NCI-H2107 (cell line): ENCODE data around the gene CBR1.
A peak's percentile ranks its signal among the peaks of the same experiment; 100 is the strongest.

ENCODE experiments used
- DNase-seq: peaks from one replicate; lab custom pipeline; 2025; lab: John Stamatoyannopoulos, UW

The CBR1 gene

DNA sequence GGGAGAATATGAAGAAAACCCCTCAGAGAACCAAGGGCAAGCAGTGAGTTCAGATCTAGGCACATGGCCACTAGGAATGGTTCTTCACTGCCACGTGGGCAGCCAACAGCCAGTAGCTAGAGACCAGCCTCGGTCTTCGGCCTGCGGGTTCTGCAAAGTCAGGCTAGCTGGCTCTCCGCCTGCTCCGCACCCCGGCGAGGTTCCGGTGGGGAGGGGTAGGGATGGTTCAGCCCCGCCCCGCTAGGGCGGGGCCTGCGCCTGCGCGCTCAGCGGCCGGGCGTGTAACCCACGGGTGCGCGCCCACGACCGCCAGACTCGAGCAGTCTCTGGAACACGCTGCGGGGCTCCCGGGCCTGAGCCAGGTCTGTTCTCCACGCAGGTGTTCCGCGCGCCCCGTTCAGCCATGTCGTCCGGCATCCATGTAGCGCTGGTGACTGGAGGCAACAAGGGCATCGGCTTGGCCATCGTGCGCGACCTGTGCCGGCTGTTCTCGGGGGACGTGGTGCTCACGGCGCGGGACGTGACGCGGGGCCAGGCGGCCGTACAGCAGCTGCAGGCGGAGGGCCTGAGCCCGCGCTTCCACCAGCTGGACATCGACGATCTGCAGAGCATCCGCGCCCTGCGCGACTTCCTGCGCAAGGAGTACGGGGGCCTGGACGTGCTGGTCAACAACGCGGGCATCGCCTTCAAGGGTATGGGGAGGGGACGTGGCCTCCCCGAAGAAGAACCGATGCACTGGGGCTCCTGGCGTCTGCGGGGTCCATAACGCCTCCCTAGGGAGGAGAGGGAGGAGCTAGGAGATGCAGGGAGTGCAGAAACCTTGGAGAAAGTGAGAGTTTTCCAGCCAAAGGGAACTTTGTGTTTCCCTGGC lies at the start of gene CBR1:
Gene CBR1 (plus strand): TSS at position 312 of the 871 bp plus-strand sequence. CDS start 92 bp downstream, at position 404.
- DNase-seq = peak; percentile 73

DNA sequence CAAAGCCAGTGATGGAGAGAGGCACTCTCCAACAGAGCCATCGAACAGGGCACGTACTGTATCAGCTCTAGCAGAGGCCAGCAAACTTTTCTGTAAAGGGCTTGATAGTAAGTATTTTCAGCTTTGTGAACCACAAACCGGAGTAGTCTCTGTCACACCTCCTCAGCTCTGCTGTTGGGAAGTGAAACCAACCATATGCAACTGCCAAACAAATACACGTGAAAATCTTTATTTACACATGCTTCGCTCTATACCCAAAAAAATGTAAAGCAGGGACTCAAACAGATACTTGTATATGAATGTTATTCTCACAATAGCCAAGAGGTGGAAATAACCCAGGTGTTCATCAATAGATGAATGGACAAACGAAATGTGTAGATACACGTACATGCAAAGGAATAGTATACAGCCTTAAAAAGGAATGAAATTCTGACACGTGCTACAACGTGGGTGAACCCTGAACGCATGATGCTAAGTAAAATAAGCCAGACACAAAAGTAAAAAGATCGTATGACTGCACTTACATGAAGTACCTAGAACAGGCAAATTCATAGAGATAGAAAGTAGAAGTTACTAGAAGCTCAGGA lies 48.5 kb upstream of the CBR1 start:
- no peak for DNase-seq

DNA sequence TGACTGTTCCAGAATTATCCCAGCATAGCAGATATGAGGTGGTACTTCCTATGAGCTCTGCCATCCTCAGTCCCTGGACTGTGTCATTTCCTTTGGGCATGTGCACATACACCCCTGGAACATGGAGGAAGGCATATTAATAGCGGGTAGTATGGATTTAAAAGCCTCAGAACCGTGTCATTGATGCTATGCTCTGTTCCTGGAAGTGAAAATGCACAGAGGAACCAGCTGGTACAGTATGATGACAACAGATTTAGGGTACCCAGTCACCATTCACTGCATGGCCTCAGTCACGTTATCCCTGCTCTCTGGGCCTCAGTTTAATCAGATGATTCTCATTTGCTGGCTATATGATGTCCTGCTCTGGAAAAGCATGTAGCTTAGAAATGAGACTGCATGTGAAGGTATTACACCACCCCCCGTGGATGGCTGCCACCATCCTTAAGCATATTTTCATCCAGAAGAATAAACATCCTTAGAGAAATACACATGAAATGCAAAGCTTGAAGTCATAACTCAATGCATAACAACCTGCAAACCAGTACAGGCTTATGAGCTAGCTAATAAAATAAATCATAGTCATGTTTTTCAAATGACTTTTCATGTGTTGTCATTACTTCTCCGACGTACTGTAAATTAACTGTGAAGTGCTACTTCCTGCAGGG lies 47.3 kb upstream of the CBR1 start:
- DNase-seq = no peak

DNA sequence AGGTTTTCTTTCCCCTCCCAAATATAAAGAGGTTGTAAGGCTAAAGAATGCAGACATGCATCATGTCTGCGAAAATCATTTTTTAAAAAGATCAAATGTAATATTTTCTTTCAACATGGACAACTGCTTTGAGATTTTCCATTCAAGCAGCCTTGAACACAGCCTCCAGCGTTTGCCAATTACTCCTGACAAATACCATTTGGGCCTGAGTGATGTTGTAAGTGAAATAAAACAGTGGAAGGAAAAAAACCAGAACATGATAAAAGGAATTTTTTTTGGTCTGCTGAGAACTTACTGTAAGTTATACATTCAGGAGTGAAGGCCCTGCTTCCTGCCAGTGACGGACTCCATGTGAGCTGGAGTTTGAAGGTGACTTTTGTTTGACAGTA lies 46.7 kb upstream of the CBR1 start:
- DNase-seq = no peak

DNA sequence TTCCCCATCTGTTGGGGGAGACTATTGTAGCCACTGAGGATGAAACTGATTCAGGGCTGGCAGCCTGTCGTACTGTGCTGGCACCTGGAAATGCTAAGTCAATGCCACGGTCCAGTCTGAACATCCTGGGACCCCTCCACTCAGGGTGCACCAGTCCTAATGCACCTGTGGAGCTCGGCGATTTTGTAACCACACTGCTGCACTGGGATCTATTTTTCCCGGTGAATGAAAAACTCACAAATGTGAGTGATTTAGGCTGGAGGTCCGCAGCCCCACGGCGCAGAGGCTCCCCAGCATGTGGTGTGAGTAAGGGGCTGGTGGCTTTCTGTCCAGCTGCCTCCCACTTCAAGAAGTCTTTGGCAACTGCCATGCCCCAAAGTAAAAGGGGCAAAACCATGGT lies 45.0 kb upstream of the CBR1 start:
- no peak for DNase-seq

DNA sequence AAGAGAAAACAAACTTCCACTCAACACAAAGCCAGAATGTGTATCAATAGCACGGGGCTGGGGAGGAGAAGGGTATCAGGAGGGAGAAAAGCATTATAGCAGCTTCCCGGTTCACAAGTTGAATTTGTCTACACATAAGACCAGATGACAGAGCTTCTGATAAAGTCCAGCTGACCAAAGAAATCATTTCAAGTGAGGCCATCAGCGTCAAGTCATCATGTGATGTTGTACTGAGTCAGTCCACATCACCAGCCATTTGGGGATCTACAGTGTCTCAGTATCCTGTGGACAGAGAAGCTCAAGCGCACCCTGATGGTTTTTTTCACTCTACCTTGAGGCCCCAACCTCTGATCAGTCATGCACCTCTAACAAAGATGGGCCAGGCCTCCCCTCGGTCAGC lies 42.5 kb upstream of the CBR1 start:
- DNase-seq = no peak

DNA sequence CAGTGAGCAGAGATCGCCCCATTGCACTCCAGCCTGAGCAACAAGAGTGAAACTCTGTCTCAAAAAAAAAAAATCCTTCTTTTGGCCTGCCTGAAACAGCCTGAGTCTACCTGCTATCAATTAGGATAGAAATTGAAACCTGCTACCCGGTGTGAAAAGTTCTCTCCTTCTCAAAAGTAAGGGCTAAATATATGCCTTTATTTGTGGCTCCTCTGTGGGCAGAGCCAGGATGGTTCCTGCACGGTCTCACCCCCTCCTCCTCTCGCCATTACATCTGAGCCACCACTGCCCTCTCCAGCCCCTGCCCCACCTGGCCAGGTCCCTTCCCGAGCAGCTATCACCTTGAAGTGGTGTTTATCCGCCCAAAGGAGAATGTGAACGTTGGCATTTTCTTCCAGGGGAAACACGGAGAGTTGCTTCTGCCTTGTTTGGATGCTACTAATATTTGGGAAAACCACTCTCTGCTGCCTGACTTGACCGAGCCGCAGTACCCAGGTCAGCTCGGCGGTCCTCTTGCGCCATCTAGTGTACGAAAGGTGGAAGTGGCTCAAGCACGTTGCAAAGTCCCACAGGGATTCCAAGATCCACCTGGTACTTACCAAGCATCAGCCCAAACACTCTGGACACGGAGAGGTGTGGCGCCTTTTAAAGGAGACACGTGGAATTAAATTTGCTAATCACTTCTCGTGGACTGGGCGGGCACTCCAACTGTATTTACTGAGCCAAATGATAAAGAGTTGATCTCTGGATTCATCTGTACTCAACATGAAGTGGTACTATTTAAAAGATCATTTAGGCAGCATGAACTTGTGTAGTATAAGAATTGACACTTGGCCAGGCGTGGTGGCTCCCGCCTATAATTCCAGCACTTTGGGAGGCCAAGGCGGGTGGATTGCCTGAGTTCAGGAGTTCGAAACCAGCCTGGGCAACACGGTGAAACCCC lies 41.4 kb upstream of the CBR1 start:
- peak; percentile 76 for DNase-seq

DNA sequence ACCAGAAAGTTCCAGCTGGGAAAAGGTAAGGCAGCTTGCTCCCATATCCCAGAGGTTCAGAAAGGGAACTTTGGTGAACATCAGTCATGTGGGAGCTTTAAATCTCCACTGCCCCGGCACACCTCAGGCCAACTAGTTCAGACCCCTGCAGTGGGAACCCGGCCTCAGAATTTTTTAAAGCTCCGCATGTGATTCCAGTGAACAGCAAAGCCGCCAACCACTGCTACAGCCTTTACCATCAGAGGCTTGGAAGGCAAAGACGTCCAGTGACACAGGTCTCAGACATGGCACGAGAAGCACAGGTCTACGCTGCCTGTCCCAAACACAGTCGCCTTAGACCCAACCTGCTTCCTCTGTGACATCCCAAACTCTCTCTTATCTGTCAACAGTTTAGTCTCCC lies 40.5 kb upstream of the CBR1 start:
- DNase-seq = no peak

DNA sequence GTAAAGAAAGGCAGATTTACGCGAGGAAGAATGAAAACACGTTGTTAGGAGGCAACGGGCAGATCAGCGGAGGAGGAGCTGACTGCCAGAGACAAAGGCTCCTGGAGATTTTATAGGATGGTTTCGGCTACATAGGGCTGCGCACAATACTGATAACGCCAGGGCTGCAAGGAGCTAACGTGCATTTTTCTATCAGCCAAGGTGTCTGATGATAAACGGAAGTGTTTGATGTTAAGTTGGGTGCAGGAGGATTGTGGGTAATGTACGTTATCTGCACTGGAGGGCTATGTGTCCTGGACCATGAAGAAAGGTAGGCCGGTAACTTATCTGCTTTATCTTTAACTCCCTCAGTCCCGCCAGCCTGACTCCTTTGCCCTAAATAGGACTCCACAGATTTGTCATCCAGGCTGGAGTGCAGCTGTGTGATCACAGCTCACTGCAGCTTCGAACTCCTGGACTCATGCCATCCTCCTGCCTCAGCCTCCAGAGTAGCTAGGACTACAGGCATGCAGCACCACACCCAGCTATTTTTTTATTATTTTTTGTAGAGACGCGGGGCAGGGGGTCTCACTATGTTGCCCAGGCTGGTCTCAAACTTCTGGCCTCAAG lies 39.1 kb upstream of the CBR1 start:
- DNase-seq = no peak

DNA sequence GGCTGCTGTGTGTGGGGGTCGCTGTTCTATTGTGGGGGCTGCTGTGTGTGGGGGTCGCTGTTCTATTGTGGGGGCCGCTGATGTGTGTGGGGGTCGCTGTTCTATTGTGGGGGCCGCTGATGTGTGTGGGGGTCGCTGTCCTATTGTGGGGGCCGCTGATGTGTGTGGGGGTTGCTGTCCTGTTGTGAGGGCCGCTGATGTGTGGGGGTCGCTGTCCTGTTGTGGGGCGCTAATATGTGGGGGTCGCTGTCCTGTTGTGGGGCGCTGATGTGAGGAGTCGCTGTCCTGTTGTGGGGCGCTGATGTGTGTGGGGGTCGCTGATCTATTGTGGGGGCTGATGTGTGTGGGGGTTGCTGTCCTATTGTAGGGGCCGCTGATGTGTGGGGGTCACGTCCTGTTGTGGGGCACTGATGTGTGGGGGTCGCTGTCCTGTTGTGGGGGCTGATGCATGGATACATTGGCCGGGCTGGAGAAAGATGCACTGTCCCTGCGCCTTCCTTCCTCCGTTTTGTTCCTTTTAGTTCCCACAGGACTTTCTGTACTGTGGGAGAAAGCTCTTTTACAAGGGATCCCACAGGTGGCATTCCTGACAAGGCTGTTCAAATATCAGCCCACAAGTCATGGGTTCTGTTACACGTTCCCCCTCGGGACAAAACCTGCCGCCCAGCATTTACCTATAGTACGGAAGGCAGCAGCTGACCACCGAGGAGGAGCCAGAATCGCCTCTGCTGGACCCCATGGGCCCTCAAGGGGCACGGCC lies 37.0 kb upstream of the CBR1 start:
- DNase-seq = no peak

DNA sequence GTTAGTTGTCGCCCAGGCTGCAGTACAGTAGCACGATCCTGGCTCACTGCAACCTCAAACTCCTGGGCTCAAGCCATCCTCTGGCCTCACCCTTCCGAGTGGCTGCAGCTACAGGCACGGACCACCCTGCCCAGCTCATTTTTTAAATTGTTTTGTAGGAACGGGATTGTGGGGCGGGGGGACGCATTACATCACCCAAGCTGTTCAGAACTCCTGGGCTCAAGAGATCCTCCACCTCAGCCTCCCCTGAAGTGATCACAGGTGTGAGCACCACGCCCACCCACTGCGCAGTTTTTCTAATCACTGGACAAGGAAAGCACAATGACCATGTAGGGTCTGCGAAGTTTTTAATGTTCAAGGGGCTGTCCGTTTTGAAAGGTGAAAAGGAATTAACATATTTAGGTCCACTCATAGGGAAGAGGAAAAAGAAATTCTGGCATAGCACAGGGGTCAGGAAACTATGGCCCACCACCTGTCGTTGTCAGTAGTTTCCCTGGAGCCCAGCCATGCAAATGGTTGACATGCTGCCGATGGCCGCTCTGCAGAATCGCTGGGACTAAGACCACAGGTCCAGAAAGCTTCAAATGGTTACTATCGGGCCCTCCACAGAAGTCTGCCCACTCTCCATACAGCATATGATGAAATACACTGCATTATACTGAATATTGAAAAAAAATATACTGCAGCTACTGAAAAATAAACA lies 35.5 kb upstream of the CBR1 start:
- no peak for DNase-seq

DNA sequence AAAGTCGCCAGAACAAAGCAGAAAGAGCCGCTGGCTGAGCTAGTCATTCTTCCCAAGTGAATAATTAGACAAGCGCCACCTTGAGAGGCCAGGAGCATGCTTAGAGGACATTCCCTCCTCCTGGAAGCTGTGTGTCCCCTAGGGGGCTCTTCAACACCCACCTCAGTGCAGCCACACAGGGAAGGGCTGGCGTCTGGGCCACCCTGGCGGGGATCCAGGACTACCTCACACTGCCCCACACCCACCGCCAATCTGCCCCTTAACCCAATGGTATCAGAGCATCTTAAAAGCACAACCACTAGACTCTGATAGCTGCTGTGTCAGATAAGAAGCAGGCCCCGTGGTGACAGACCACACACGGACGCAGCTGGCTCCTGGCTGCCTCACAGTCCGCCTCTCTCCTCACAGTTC lies 34.4 kb upstream of the CBR1 start:
- no peak for DNase-seq

DNA sequence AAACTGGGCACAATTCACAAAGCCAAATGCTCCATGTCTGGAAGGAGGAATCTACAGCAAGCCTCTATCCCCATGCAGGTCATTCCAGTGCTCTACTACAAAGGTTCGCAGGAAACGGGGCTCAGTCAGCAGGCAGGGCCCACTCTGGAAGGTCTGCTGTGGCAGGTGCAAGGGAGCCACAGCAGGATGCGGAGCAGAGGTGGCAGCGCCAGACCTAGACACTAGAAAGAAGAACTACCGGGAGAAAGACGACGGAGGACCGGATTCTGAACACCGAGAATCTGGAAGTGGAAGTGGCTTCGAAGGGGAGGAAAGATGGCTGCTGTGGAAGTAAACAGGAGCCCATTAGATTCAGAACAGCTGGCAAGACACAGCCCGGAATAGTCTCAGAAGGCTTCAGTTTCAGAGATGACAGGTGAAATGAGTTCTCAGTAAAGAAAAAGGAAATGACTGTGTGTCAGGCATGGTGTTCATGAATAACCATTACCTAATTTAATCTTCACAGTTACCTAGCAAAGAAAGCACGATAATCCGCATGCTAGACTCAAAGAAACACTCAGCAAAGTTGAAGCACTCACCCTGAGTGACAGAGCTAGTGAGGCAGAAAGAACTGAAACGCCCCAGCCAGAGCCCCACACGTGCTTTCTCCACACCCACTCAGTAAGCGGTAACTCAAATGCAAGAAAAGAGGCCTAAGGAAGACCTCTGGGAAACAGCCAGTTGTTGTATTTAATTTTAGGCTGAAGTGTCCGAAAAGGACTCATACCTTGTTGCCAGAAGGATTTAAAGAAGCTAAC lies 30.9 kb upstream of the CBR1 start:
- no peak for DNase-seq

DNA sequence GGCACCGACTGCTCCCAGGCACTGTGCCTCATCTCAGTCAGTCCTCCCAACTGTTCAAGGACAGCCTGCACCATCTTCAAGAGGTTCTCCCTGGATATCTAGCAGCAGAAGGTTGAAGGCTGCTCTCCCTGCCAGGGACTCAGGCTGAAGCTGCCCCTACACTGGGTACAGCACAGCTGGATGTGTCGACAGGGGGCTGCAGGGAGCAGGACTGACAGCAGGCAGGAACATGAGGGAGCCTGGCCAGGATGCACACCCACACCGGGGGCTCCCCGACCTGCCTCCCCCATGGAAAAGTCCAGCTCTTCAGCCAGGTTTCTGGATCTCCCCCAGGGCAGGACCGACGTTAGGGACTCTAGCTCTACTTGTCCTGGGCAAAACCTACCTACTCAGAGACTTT lies 30.0 kb upstream of the CBR1 start:
- no peak for DNase-seq

DNA sequence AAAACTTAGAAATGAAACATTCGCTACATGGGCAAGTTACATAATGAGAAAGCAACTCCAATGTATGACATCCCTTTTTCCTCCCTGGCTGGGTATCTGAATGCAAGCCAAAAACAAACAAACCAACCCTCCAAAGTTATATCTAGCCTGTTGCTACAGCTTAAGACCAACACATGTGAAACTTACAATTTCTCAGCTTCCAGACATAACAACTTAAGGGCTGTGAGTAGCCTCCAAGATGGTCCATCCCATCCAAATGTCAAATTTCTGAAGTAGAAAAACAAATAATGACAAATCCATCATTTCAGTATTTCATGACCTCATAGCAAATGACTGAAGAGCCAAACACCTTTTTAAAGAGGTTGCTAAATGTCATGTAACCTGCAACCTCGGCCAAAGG lies 29.4 kb upstream of the CBR1 start:
- DNase-seq = no peak

DNA sequence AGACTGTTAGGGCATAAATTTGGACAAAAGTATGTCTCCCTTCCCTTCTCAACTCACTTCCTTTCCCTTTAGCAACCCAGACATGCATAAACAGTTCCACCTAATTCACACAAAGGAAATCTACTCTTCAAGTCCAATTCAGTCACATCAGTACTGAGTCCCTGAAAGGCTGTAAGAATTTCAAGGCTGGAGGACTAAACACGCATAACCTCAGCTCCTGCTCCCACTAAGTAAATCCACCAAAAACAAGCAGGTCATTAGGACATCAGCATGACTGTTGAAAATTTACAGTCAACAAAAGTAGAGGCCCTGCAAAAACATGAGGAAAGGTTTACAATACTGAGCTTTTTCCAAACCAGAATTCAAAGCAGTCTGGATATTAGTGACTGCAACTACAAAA lies 27.9 kb upstream of the CBR1 start:
- DNase-seq = no peak

DNA sequence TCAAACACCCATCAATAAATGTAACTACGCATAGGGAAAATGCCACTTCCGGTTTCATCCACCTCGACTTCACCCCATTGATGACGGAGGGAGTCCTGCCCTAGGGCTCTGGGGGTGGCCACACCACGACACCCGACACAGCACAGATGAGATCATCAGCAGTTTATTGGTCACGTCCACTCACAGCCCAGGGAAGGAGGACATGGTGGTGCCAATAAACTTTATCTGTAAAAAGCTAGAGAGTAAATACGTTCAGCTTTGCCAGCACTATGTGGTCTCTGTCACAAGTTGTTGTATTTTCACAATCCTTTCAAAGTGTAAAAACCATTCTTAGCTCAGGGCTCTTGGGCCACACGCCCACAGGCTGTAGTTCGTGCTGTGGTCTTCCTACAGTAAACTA lies 25.8 kb upstream of the CBR1 start:
- no peak for DNase-seq

DNA sequence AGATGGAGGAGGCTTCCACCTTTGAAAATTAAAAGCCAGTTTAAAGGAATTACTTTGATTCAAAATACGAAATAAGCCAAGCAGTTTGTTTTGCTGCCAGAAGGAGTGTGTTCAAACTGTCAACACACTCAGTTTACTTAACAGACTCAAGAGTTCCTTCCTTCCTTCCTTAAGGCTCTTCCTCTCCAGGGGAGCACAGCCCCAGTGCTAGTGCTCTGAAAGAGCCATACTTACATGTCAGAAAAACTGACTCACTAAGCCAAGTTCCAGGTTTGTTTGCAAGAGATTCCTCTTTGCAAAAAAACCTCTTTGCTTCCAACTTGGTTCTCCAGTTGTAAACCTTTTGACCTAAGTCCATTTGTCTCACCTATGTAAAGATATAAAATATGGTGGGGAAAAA lies 23.8 kb upstream of the CBR1 start:
- DNase-seq = no peak

DNA sequence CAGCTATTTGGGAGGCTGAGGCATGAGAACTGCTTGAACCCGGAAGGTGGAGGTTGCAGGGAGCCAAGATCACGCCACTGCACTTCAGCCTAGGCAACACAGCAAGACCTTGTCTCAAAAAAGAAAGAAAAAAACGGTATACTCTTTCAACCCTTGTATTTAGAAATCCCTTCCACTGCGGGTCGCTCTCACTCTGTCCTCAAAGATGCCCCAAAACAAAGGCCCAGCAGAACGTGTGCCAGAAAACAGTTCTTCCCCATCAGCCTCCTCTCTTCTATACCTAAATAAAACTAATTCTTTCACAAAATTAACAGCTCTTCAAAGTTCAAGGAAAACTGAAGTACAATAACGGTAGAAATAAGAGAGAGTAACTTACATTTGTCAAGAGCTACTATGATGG lies 22.7 kb upstream of the CBR1 start:
- DNase-seq = no peak
